GM23338 (cell line): Measurements from ENCODE around the gene DBF4B. TPM values are rescaled to one million over a fixed set of nuclear protein-coding genes. Genes with fewer than 3 reads are reported as not detected.

ENCODE experiments used
- ATAC-seq: fragments of 200-7000 bp; cut with Tn5 transposase; 3 replicates; pipeline ENCODE4 v1.9.1; 2020
- DNase-seq: peaks from one replicate; pipeline ENCODE4 v3.0.0-alpha.2; 2015; ENCODE audit warnings: low spot score
- H2AFZ ChIP-seq: fragments of 200-600 bp; sonication (generic); 2 replicates; pipeline ENCODE4 v1.8.0; 2016; ENCODE audit warnings: antibody characterized with exemption, mild to moderate bottlenecking, moderate library complexity
- H3F3A ChIP-seq: fragments of 200-600 bp; sonication (generic); replicated peaks from 2 replicates; pipeline ENCODE4 v1.8.0; 2017; ENCODE audit warnings: antibody characterized with exemption, mixed run types, low read depth
- H3K27ac ChIP-seq: fragments of 200-600 bp; sonication (generic); 2 replicates; pipeline ENCODE4 v1.6.1; 2016; ENCODE audit warnings: low read depth
- H3K27me3 ChIP-seq: fragments of 200-600 bp; sonication (generic); 2 replicates; pipeline ENCODE4 v1.8.0; 2016; ENCODE audit warnings: mild to moderate bottlenecking, mixed run types, moderate library complexity; ENCODE audit not compliant: insufficient read depth
- H3K36me3 ChIP-seq: fragments of 200-600 bp; sonication (generic); 2 replicates; pipeline ENCODE4 v1.8.0; 2016; ENCODE audit warnings: mild to moderate bottlenecking; ENCODE audit not compliant: insufficient read depth
- H3K4me1 ChIP-seq: fragments of 200-600 bp; sonication (generic); 2 replicates; pipeline ENCODE4 v1.8.0; 2016; ENCODE audit warnings: mild to moderate bottlenecking, moderate library complexity; ENCODE audit not compliant: insufficient read depth
- H3K4me2 ChIP-seq: fragments of 200-600 bp; sonication (generic); 2 replicates; pipeline ENCODE4 v1.7.1; 2017; ENCODE audit warnings: mixed run types
- H3K4me3 ChIP-seq: fragments of 200-600 bp; sonication (generic); 2 replicates; pipeline ENCODE4 v1.6.1; 2016; ENCODE audit warnings: mixed run types
- H3K79me2 ChIP-seq: fragments of 200-600 bp; sonication (generic); replicated peaks from 2 replicates; pipeline ENCODE4 v1.8.0; 2017; ENCODE audit warnings: mild to moderate bottlenecking; ENCODE audit not compliant: insufficient read depth
- H3K9me2 ChIP-seq: fragments of 200-600 bp; sonication (generic); 2 replicates; pipeline ENCODE4 v1.8.0; 2017; ENCODE audit not compliant: insufficient read depth
- H4K20me1 ChIP-seq: fragments of 200-600 bp; sonication (generic); replicated peaks from 2 replicates; pipeline ENCODE4 v1.8.0; 2017; ENCODE audit warnings: mild to moderate bottlenecking; ENCODE audit not compliant: insufficient read depth
- H3K27ac Mint-ChIP-seq: 2 replicates; pipeline ENCODE4 v1.8.0; 2020; ENCODE audit warnings: inconsistent platforms, mild to moderate bottlenecking, moderate library complexity, mixed read lengths
- H3K27me3 Mint-ChIP-seq: 3 replicates; pipeline ENCODE4 v1.8.0; 2022; ENCODE audit warnings: low read depth, mild to moderate bottlenecking, moderate library complexity, mixed read lengths, inconsistent platforms; ENCODE audit not compliant: insufficient read depth, poor library complexity
- H3K36me3 Mint-ChIP-seq: 3 replicates; pipeline ENCODE4 v1.8.0; 2021; ENCODE audit warnings: low read depth, mild to moderate bottlenecking, inconsistent platforms, moderate library complexity, mixed read lengths
- H3K4me1 Mint-ChIP-seq: 3 replicates; pipeline ENCODE4 v1.8.0; 2020; ENCODE audit warnings: mild to moderate bottlenecking, inconsistent platforms, mixed read lengths
- H3K4me3 Mint-ChIP-seq: 3 replicates; pipeline ENCODE4 v1.8.0; 2021; ENCODE audit warnings: moderate library complexity, mild to moderate bottlenecking, inconsistent platforms, mixed read lengths
- H3K9me3 Mint-ChIP-seq: 3 replicates; pipeline ENCODE4 v1.8.0; 2020; ENCODE audit warnings: moderate library complexity, mild to moderate bottlenecking, inconsistent platforms, mixed read lengths
- CREB1 ChIP-seq: fragments of 250-450 bp; sonication (Bioruptor Pico); IDR thresholded peaks from 2 replicates; pipeline ENCODE4 v1.5.0; 2020; ENCODE audit warnings: low read depth, mild to moderate bottlenecking, moderate library complexity
- EZH2 ChIP-seq: fragments of 200-600 bp; sonication (generic); IDR thresholded peaks from one replicate; pipeline ENCODE4 v1.8.0; 2017; ENCODE audit warnings: antibody characterized with exemption, mild to moderate bottlenecking, low read depth; ENCODE audit not compliant: unreplicated experiment
- EZH2phosphoT487 ChIP-seq: fragments of 200-600 bp; sonication (generic); IDR thresholded peaks from one replicate; pipeline ENCODE4 v1.8.1; 2018; ENCODE audit warnings: antibody characterized with exemption; ENCODE audit not compliant: unreplicated experiment
- NANOG ChIP-seq: IDR thresholded peaks from 2 replicates; pipeline ENCODE4 v1.6.1; 2016; ENCODE audit warnings: antibody characterized with exemption, borderline replicate concordance
- POLR2AphosphoS5 ChIP-seq: IDR thresholded peaks from 2 replicates; pipeline ENCODE4 v1.6.1; 2016; ENCODE audit warnings: antibody characterized with exemption, low read depth
- STAT1 ChIP-seq: IDR thresholded peaks from one replicate; pipeline ENCODE4 v1.6.1; 2016; ENCODE audit warnings: antibody characterized with exemption; ENCODE audit not compliant: unreplicated experiment
- ZNF114 ChIP-seq: fragments of 250-450 bp; sonication (Bioruptor Pico); IDR thresholded peaks from 2 replicates; pipeline ENCODE4 v1.5.0; 2020; ENCODE audit warnings: mild to moderate bottlenecking, moderate library complexity
- ZNF331 ChIP-seq: fragments of 250-450 bp; sonication (Bioruptor Pico); IDR thresholded peaks from 2 replicates; pipeline ENCODE4 v1.5.0; 2020; ENCODE audit warnings: low read depth, mild to moderate bottlenecking, moderate library complexity
- polyA plus RNA-seq: library from polyadenylated mRNA; unstranded; fragments of >200 nt; fragmentation: Nextera tagmentation; extraction: Ambion mirVana; gene quantifications from 2 replicates; pipeline ENCODE4 v1.2.1, GENCODE V29; 2016
- total RNA-seq: library from RNA; depleted of rRNA; stranded (reverse); fragments of >200 nt; shearing (Covaris generic); gene quantifications from 2 replicates; pipeline ENCODE4 v1.2.3, GENCODE V29; 2014
- TF ChIP-seq, protein P1 (sequence below): IDR thresholded peaks from 2 replicates; pipeline ENCODE4 v1.6.1; 2016; ENCODE audit warnings: antibody characterized with exemption
- TF ChIP-seq, protein P2 (sequence below), 2 experiments: fragments of 200-600 bp in 1 of 2; sonication (generic) in 1 of 2; conservative IDR thresholded peaks; 2 replicates each; pipeline versions ENCODE4 v1.5.1 to v1.6.1; 2016 to 2017; ENCODE audit warnings: antibody characterized with exemption in 2 of 2, low read depth in 2 of 2, mild to moderate bottlenecking in 2 of 2, moderate library complexity in 1 of 2
- TF ChIP-seq, protein P3 (sequence below): fragments of 250-450 bp; sonication (Bioruptor Pico); IDR thresholded peaks from 2 replicates; pipeline ENCODE4 v1.5.0; 2020; ENCODE audit warnings: mild to moderate bottlenecking, moderate library complexity
- TF ChIP-seq, protein P4 (sequence below): IDR thresholded peaks from one replicate; pipeline ENCODE4 v1.6.1; 2018; ENCODE audit warnings: antibody characterized with exemption; ENCODE audit not compliant: unreplicated experiment

The DBF4B gene
- total and polyA plus RNA-seq, 2 experiments from 2014 or later = 9.9 to 16.4 TPM

DNA sequence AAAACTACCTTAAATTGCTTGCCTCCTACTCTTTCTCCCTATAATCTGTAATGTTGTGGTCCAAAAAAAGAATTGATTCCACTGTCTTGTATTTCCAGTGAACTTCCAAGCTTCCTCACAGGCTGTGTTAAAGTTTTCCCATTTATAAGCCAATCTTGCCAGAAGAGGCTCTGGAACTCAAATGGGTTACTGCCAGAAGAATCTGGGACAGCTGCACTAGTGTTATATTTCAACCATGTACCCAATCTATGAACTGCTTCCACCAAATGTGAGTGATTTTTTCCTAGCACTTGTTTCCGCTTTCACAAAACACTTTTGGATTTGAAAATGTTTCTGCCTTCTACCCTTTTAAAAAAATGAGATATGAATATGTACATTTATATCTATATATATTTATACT lies 20.7 kb upstream of the DBF4B start (continued):
- TF ChIP-seq, protein P1, sequence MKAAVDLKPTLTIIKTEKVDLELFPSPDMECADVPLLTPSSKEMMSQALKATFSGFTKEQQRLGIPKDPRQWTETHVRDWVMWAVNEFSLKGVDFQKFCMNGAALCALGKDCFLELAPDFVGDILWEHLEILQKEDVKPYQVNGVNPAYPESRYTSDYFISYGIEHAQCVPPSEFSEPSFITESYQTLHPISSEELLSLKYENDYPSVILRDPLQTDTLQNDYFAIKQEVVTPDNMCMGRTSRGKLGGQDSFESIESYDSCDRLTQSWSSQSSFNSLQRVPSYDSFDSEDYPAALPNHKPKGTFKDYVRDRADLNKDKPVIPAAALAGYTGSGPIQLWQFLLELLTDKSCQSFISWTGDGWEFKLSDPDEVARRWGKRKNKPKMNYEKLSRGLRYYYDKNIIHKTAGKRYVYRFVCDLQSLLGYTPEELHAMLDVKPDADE = no peak

DNA sequence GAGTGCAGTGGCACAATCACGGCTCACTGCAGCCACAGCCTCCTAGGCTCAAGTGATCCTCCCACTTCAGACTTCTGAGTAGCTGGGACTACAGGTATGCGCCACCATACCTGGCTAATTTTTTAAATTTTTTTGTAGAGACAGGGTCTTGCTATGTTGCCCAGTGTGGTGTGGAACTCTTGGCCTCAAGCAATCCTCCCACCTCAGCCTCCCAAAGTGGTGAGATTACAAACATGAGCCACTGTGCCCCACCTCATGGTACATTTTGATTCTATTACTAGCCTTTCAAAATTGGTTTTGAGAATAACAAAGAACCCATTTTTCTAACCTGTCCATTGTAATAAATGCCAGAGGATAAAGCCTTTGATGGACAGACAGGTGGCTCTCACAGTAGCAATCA lies 20.3 kb upstream of the DBF4B start:
- H3K4me3 ChIP-seq = peak overlapping the region; percentile 97
- no peaks in the 10 kb centered on the region for H3K9me3 Mint-ChIP-seq

More for the DNA sequence above, 20.3 kb upstream of the DBF4B start:
- Mint-ChIP-seq H3K27ac (no peak overlapping the region), H3K4me1 (peaks cover 7% of the 10 kb centered on the region), H3K27me3 (peaks cover 9% of the 10 kb centered on the region), H3K4me3 (peak overlapping the region; percentile 98), H3K36me3 (peaks cover 8% of the 10 kb centered on the region; the same call in 2 of the 3 replicates)
- H3K27me3 ChIP-seq = no peaks in the 10 kb centered on the region
- peak overlapping the region; percentile 96 for H3K4me2 ChIP-seq
- TF ChIP-seq STAT1 (no peak), POLR2AphosphoS5 (no peak), ZNF114 (CRISPR knock-in tag) (no peak), EZH2phosphoT487 (no peak), EZH2 (no peak), ZNF331 (CRISPR knock-in tag) (no peak), CREB1 (CRISPR knock-in tag) (no peak), NANOG (no peak)
- TF ChIP-seq, protein P2, sequence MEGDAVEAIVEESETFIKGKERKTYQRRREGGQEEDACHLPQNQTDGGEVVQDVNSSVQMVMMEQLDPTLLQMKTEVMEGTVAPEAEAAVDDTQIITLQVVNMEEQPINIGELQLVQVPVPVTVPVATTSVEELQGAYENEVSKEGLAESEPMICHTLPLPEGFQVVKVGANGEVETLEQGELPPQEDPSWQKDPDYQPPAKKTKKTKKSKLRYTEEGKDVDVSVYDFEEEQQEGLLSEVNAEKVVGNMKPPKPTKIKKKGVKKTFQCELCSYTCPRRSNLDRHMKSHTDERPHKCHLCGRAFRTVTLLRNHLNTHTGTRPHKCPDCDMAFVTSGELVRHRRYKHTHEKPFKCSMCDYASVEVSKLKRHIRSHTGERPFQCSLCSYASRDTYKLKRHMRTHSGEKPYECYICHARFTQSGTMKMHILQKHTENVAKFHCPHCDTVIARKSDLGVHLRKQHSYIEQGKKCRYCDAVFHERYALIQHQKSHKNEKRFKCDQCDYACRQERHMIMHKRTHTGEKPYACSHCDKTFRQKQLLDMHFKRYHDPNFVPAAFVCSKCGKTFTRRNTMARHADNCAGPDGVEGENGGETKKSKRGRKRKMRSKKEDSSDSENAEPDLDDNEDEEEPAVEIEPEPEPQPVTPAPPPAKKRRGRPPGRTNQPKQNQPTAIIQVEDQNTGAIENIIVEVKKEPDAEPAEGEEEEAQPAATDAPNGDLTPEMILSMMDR (conservative IDR thresholded peaks at IDR 0.05; ENCODE audit: low read depth in 2 of 2) = no peak
- TF ChIP-seq, protein P3, sequence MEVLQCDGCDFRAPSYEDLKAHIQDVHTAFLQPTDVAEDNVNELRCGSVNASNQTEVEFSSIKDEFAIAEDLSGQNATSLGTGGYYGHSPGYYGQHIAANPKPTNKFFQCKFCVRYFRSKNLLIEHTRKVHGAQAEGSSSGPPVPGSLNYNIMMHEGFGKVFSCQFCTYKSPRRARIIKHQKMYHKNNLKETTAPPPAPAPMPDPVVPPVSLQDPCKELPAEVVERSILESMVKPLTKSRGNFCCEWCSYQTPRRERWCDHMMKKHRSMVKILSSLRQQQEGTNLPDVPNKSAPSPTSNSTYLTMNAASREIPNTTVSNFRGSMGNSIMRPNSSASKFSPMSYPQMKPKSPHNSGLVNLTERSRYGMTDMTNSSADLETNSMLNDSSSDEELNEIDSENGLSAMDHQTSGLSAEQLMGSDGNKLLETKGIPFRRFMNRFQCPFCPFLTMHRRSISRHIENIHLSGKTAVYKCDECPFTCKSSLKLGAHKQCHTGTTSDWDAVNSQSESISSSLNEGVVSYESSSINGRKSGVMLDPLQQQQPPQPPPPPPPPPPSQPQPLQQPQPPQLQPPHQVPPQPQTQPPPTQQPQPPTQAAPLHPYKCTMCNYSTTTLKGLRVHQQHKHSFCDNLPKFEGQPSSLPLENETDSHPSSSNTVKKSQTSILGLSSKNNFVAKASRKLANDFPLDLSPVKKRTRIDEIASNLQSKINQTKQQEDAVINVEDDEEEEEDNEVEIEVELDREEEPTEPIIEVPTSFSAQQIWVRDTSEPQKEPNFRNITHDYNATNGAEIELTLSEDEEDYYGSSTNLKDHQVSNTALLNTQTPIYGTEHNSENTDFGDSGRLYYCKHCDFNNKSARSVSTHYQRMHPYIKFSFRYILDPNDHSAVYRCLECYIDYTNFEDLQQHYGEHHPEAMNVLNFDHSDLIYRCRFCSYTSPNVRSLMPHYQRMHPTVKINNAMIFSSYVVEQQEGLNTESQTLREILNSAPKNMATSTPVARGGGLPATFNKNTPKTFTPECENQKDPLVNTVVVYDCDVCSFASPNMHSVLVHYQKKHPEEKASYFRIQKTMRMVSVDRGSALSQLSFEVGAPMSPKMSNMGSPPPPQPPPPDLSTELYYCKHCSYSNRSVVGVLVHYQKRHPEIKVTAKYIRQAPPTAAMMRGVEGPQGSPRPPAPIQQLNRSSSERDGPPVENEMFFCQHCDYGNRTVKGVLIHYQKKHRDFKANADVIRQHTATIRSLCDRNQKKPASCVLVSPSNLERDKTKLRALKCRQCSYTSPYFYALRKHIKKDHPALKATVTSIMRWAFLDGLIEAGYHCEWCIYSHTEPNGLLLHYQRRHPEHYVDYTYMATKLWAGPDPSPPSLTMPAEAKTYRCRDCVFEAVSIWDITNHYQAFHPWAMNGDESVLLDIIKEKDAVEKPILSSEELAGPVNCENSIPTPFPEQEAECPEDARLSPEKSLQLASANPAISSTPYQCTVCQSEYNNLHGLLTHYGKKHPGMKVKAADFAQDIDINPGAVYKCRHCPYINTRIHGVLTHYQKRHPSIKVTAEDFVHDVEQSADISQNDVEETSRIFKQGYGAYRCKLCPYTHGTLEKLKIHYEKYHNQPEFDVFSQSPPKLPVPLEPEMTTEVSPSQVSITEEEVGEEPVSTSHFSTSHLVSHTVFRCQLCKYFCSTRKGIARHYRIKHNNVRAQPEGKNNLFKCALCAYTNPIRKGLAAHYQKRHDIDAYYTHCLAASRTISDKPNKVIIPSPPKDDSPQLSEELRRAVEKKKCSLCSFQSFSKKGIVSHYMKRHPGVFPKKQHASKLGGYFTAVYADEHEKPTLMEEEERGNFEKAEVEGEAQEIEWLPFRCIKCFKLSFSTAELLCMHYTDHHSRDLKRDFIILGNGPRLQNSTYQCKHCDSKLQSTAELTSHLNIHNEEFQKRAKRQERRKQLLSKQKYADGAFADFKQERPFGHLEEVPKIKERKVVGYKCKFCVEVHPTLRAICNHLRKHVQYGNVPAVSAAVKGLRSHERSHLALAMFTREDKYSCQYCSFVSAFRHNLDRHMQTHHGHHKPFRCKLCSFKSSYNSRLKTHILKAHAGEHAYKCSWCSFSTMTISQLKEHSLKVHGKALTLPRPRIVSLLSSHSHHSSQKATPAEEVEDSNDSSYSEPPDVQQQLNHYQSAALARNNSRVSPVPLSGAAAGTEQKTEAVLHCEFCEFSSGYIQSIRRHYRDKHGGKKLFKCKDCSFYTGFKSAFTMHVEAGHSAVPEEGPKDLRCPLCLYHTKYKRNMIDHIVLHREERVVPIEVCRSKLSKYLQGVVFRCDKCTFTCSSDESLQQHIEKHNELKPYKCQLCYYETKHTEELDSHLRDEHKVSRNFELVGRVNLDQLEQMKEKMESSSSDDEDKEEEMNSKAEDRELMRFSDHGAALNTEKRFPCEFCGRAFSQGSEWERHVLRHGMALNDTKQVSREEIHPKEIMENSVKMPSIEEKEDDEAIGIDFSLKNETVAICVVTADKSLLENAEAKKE (CRISPR knock-in tag) = no peak
- TF ChIP-seq, protein P1 = no peak
- TF ChIP-seq, protein P4, sequence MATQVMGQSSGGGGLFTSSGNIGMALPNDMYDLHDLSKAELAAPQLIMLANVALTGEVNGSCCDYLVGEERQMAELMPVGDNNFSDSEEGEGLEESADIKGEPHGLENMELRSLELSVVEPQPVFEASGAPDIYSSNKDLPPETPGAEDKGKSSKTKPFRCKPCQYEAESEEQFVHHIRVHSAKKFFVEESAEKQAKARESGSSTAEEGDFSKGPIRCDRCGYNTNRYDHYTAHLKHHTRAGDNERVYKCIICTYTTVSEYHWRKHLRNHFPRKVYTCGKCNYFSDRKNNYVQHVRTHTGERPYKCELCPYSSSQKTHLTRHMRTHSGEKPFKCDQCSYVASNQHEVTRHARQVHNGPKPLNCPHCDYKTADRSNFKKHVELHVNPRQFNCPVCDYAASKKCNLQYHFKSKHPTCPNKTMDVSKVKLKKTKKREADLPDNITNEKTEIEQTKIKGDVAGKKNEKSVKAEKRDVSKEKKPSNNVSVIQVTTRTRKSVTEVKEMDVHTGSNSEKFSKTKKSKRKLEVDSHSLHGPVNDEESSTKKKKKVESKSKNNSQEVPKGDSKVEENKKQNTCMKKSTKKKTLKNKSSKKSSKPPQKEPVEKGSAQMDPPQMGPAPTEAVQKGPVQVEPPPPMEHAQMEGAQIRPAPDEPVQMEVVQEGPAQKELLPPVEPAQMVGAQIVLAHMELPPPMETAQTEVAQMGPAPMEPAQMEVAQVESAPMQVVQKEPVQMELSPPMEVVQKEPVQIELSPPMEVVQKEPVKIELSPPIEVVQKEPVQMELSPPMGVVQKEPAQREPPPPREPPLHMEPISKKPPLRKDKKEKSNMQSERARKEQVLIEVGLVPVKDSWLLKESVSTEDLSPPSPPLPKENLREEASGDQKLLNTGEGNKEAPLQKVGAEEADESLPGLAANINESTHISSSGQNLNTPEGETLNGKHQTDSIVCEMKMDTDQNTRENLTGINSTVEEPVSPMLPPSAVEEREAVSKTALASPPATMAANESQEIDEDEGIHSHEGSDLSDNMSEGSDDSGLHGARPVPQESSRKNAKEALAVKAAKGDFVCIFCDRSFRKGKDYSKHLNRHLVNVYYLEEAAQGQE = no peak
- DNase-seq (no peak), ATAC-seq (no peak)
- H3K79me2 ChIP-seq = peaks cover 27% of the 10 kb centered on the region
- no peaks in the 10 kb centered on the region; the same call in 1 of the 2 replicates for H3F3A ChIP-seq
- H3K4me1 ChIP-seq = peaks cover 3% of the 10 kb centered on the region; the same call in 1 of the 2 replicates
- no peak overlapping the region for H2AFZ ChIP-seq
- H3K27ac ChIP-seq = no peak overlapping the region
- H3K9me2 ChIP-seq = no peaks in the 10 kb centered on the region
- H3K36me3 ChIP-seq = no peaks in the 10 kb centered on the region
- H4K20me1 ChIP-seq = no peaks in the 10 kb centered on the region
